HG02678 (cell line): ENCODE results near the gene RHD.
A peak's percentile ranks its signal among the peaks of the same experiment; 100 is the strongest.
"Not testable (repeated sequence)": the region's sequence is repeated elsewhere in the genome, so short reads cannot be mapped to it uniquely, and the experiment has no call there.

Experiments
- ATAC-seq: cut with Tn5 transposase; IDR thresholded peaks from one replicate; pipeline ENCODE4 v1.9.1; 2021; ENCODE audit warnings: mild to moderate bottlenecking, moderate library complexity; ENCODE audit not compliant: unreplicated experiment

Gene RHD

DNA sequence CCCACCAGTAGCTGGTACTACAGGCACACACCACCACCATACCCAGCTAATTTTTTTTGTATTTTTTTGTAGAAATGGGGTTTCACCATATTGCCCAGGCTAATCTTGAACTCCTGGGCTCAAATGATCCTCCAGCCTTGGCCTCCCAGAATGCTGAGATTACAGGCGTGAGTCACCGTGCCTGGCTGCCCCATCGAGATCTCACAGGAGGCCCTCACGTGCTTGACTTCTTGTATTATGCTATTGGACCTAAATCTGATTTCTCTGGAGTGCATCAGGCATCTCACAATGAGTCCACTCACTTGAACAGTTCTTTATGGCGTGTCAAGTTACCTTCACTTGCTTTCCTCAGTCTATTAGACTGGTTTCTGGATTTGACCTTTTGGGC, 15.7 kb upstream of the RHD start:
- no peak for ATAC-seq

GRCh38 chr1:25257196-25257595, 15.1 kb upstream of the RHD start:
- ATAC-seq, result no peak

DNA sequence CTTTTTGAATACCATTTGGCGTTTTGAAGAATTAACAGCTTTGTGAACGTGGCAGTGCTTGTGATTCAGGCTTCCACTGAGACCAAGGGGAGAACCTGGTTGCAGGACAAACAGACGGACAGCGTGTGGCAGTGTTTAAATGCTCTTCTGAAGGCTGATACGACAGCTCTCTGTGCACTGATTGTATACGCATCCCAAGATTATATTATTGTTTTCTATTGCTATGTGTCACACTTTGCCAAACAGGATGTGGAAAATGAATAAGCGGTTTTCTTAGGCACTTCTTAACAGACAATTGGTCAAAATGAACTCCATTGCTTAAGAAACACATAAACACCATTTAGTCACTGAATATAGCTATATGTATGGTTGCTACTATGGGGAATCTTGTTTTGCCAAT, 12.5 kb upstream of the RHD start:
- ATAC-seq, result not testable (repeated sequence)

- not testable (repeated sequence) for ATAC-seq
Measured at GRCh38 chr1:25260336-25260735, 12.0 kb upstream of the RHD start.

DNA sequence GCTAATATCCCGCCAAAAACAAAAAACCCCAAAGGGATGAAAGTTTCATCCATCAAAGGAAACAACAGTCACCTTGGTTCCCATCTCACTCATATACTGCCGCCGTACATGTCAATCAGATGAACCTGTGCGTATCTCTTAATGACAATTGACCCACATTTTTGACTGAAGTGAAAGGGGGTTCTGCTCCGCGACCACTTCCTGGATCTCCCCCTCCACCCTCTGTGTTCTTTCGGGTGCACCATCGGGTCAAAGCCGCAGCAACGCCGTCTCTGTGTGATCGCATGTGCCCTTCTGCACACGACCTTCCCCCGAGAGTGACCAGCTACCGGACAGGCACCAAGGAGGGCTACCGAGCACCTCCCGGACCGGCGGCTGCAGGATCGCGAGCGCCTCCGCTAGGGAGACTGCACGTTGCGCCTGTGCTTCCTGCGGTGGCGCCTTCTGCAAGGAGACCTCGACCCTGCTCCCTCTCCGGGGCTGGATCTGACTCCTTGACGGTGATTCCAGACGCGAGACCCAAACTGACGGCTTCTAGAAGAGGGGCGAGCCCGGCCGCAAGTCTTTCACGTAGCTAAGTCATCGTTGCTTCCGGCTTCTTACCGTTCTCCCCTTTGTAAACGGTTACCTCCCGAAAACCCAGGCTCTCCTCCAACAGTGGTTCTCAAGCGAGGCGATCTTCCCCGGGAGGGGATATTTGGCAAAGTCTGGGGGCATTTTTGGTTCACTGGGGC, 5.6 kb upstream of the RHD start:
- ATAC-seq, result peak; percentile 25

DNA sequence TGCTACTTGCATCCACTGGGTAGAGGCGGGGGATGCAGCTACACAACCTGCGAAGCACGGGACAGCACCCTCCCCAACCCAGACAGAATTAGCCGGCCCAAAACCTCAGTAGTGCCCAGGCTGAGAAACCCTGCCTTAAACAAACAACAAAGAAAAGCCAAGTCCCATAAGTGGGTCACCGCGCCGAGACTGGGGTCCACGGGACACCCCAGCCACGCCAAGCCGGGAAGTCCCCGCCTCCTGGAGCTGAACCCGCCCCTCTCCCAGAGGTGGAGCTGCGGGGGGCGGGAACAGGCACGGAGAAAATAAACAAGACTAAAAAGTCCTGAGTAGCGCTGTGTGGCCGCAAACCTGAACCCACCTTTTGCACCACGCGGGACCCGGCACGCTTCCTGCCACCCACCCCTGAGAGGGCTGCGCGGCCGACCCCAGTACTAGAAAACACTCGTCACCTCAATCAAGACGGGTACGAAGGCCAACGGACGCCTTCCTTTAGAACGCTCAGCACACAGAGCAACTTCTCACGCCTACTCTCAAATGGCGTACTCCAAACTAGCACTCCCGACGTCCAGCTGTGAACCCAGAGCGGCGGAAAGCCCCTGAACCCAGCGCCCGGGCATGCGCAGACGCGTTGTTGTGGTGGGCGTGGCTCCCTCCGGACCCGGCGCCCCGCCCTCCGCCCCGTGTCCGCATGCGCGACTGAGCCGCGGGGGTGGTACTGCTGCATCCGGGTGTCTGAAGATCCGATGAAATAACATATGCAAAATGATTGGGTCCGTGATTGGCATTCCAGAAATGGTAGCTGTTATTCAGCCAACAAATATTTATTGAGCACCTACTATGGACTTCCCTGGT, 4.8 kb upstream of the RHD start:
- ATAC-seq, result peak; percentile 83

- not testable (repeated sequence) for ATAC-seq
Measured at GRCh38 chr1:25268143-25268760, 4.1 kb upstream of the RHD start.

DNA sequence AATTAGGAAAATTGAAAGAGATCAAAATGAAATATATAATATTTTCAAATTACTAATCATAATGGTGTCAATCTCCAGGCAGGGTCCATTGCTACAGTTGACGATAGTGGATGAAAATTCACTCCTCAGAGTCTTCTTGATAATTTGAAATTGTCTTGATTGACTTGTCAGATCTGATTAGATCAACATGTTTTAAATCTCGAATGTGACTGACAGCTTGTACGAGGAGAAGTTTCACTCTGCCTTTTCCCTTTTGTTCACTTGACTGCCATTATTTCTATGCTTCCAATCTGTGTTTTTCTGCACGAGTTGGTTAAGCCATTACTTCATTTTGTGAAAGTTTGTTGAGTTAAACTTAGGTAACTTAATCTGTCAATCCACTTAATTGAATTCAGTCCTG, 3.3 kb downstream of the RHD start:
- ATAC-seq, result not testable (repeated sequence)

GRCh38 chr1:25277295-25277694, 5.0 kb downstream of the RHD start:
- ATAC-seq, result not testable (repeated sequence)

GRCh38 chr1:25278358-25278757, 6.0 kb downstream of the RHD start:
- not testable (repeated sequence) for ATAC-seq

DNA sequence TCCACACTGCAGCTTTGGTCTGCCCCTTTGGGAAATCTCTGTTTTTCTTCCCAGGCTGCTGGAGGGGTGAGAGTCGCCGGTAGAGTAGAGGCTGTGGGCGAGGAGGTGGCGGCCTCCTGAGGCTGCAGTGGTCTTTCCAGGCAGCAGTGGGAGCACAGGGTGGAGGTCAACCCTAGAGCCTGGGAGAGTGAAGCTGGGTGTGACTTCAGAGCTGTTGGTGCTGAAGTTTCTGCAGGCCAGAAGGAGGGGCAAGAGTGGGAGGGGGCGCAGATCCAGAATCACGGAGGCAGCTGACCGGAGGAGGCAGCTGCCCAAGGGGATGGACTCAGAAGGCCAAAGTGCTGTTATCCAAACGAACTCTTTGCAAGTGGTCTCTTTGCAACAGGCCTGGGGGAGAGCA, 6.5 kb downstream of the RHD start:
- not testable (repeated sequence) for ATAC-seq

- ATAC-seq, result not testable (repeated sequence)
Measured at GRCh38 chr1:25279693-25280111, 7.4 kb downstream of the RHD start.

DNA sequence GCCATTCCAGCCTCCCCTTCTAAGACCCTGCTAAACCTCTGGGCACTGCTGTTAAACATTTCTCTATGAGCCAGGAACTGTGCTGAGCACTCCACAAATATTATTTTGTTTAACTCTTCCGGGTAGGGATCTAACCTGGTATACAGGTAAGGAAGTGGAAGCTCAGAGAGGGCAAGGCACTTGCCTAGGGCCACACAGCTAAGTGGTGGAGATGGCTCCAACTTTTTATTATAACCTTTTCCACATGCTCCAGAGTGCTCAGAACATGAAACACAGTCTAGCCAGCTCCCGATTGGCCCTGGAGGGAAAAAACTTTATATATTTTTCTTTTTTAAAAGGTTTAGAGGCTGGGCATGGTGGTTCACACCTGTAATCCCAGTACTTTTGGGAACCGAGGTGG, 13.6 kb downstream of the RHD start:
- ATAC-seq, result not testable (repeated sequence)

DNA sequence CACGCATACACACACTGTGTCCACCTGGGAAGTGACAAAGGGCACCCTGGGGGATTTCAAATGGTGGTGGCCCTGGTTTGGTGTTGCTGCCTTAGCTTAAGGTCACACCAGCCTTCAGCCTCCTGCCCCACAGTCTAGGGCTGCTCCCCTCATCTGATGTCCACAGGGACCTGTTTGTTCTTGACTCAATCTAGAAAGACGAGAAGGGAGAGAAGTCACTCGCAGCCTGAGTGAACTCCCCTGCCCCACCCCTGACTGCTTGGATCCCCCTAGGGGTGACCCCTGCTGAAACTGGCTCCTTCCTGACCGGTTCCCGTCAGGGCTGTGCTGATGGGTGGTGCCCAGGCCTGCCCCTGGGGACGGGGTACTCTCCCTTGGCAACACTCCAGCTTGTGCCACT, 14.9 kb downstream of the RHD start:
- ATAC-seq, result not testable (repeated sequence)

- ATAC-seq, result not testable (repeated sequence)
Measured at GRCh38 chr1:25288573-25289101, 16.3 kb downstream of the RHD start.

DNA sequence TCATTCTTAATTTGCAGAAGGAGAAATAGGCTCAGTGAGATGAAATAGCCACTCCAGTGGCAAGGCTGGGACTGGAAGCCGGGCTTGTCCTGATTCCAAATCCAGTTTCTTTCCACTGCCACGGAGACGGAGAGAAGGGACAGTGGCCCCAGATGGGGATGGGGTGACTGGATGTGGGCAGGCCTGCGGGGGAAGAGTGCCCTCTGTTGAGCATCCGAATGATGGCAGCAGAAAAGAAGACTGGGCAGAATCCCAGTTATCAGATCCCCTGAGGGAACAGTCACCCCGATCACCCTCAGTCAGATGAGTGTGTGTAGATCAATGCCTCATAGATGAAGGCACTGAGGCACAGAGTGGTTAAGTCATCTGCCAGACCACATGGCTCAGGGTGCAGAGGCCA, 17.7 kb downstream of the RHD start:
- not testable (repeated sequence) for ATAC-seq

DNA sequence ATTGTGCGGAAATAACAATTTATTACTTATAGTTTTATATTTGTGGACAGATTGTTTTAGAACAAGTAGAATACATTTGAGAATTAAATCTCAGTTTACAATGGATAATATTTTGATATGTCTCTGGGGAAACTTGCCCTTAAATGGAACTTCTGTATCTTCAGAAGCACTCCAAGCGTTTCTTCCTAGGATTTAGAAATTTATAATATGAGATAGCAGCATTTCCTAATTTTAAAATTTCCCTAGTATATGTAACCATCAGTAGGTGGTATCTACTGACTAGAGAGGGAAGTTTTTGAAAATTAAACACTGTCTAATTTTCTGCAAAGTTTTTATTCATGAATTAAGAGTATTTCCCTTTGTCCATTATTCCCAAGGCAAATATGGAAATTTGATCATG, 21.1 kb downstream of the RHD start:
- ATAC-seq, result not testable (repeated sequence)

GRCh38 chr1:25294889-25295826, 22.8 kb downstream of the RHD start:
- not testable (repeated sequence) for ATAC-seq

- ATAC-seq, result not testable (repeated sequence)
Measured at GRCh38 chr1:25296501-25296900, 24.2 kb downstream of the RHD start.

DNA sequence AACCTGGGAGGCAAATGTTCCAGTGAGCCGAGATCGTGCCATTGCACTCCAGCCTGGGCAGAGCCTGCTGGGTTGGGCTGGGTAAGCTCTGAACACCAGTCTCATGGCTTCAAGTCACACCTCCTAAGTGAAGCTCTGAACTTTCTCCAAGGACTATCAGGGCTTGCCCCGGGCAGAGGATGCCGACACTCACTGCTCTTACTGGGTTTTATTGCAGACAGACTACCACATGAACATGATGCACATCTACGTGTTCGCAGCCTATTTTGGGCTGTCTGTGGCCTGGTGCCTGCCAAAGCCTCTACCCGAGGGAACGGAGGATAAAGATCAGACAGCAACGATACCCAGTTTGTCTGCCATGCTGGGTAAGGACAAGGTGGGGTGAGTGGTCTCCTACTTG, 28.4 kb downstream of the RHD start:
- not testable (repeated sequence) for ATAC-seq
